NCI-H2196 treated with DMSO at 0.1 percent for 48 hours (cell line): Measurements from ENCODE around the gene PEX10.

Source experiments
- DNase-seq: peaks from one replicate; lab custom pipeline; 2025; ENCODE audit not compliant: unreplicated experiment; lab: John Stamatoyannopoulos, UW

The PEX10 gene

DNA sequence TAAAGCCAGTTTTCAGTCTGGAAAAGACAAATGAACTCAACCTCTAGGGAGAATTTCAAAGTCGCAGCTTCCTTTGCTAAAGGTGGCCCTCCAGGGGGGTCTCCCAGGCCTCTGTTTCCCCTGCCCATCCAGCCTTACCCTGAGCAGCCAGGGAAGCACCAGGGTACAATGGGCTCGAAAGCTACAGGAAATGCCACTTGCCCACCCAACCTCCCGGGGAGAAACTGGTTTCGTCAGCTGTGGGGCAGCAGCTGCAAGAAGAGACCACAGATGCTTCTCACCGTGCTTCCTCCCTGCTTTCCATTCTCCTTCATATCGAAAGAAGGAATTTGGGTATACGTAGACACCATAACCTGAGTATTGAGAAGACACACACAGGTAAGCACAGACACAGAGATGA is 22.7 kb downstream of the PEX10 start:
- no peak for DNase-seq

- no peak for DNase-seq
Observed at GRCh38 chr1:2388004-2388913, 24.1 kb downstream of the PEX10 start.

GRCh38 chr1:2386636-2387611 is 25.4 kb downstream of the PEX10 start:
- no peak for DNase-seq

DNA sequence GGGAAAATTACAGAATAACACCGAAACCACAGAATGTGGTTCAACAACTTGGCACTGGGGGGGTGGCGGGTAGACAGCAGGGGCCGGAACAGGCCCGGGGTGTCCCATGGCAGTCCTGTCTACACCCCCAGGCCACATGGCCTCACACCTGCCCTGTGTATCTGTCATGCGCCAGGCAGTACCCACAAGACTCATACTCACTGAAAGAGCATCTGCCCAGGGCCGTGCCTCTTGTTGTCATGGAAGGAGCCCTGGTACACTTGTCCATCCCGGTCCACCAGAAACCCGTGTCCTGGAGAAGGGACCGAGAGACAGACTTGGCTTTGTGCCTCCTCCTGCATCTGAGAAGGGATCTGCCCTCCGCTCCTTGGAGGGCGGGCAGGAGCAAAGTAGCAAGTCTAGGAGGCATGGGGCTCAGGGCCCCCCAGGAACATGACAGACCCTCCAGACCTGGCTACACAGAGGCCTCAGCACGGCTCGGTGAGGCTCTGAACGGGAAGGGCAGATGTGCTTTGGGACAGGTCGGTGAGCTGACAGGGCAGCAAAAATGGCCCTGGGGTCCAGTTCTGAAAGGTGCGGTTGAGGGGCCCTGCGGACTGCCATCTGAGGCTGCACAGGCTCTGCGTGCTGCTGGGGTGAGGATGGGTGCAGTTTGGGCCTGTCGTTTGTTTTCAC is 26.6 kb downstream of the PEX10 start:
- no peak for DNase-seq

- DNase-seq, result no peak
Observed at GRCh38 chr1:2384941-2385481, 27.4 kb downstream of the PEX10 start.

- no peak for DNase-seq
Observed at GRCh38 chr1:2384130-2384860, 28.1 kb downstream of the PEX10 start.

DNA sequence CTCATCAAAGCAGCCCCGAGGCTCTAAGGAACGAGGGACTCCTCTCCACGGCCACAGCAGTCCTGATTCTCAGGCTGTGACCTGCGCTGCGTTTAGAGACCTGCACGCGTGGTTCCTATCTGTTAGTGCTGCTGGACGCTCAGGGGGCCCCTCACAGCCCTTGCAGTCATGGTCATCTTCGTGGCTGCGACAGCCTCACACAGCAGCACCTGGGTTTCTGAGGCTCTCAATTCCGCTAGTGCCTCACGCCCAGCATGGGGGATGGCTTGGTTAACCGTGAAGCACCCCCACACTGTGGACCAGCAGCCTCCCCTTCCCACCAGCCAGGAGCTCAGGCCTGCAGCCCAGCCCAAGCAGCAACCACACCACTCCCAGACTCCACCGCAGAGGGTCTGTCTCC is 28.8 kb downstream of the PEX10 start:
- DNase-seq, result no peak

DNA sequence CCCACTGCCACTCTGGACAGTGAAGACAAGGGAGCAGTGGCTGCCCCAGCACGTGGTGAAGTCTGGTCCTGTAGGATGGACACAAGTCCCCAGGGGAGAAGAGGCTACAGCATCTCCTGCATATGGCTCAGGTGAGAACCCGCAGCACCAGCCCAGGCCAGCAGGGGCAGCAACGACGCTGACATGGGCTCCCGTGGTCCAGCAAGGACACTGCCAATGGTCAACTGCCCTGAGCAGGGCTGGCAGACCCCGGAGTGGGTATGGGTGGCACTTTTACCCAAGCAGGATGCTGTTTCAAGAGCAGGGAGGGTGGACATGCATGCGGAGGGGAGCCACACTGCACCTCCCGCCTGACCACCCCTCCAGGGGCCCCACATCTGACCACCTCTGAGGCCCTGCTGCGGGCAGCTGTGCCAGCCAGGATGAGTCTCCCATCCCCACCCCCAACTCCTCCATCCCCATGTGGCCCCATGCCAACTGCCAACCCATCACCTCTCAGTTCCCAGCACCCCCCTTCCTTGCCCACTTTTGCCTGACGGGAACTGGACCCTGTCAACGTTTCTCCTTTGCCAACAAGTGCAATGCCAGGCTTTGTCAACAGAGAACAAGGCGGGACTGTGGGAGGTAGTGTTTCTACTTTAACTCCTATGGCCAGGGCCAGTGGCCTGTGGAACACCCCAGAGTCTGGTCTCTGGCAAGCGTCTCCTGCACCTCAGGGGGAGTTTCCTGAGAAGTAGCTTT is 29.6 kb downstream of the PEX10 start:
- no peak for DNase-seq

GRCh38 chr1:2381741-2382620 is 30.4 kb downstream of the PEX10 start:
- DNase-seq, result no peak

DNA sequence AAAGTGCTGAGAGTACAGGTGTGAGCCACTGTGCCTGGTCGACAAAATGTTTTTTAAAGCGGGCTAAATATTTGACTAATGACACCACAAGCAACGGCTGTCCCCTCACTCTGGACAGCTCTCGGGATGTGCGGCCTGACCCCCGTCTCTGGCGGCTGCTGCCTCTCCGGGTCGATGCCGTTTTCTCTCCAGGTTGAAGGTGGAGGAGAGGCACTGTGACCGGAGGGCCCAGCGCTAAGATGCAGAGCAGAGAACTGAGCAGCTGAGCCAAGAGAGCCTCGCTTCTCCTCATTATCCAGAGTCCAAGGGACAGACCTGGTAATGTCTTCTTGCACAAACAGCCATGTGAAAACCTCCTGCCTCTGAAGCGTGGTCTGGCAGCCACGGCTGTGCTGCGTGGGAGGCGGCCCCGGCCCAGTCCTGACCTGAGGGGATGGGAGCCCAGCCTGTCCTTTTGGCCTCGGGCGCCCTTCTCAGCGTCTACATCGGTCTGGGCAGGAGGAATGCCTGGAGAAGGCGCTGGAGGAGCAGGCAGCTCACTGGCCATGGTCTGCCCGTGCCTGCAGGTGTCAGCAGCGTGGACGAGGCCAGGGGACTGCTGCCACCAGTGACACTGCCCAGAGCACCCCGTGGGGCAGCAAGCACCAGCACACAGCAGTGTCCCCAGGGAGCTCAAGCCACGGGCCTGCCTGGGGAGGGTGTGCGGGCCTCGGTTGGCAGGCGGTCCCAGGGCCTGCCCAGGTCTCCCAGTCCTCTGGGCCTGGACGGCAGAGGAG is 31.4 kb downstream of the PEX10 start:
- no peak for DNase-seq

DNA sequence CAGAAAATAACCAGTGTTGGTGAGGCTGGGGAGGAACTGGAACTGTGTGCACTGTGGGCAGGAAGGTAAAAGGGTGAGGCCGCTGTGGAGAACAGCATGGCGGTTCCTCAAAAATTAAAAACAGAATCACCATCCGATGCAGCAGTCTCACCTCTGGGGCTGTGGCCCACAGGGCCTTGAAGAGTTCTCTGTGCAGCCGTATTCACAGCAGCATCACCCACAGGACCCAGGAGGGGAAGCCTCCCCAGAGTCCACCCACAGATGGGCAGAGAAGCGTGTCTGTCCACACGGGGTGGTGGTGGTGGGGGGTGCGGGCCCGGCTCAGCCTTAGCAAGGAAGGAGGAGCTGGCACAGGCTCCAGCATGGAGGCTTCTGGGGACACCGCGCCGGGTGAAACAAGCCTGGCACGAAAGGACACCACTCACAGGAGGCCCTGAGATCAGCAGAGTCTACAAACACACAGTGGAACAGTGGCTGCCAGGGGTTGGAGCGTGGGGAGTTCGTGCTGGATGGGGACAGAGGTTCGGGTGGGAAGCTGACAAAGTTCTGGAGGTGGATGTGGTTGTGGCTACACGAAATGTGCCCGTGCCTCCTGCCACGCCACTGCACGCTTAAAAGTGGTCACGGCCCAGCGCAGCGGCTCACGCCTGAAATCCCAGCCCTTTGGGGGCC is 32.5 kb downstream of the PEX10 start:
- no peak for DNase-seq

GRCh38 chr1:2378956-2379732 is 33.2 kb downstream of the PEX10 start:
- no peak for DNase-seq

DNA sequence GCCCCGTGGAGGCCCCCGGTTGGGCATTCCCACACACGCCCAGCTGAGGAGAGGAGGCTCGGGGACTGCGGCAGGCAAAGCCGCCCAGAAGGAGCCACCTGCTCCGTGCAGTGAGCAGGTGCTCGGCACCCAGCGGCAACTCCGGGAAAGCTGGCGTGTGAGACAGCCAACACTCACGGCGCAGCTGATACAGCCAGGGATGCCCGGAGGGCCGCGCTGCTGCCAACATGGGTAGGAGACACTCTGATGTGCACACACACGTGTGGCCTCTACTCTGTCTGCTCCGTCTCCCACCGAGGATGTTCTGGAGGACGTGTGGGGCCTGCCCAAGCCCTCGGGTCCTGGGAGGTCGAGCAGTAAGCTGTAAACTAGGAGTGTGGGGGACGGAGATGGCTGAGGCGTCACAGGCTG is 33.9 kb downstream of the PEX10 start:
- DNase-seq, result no peak

DNA sequence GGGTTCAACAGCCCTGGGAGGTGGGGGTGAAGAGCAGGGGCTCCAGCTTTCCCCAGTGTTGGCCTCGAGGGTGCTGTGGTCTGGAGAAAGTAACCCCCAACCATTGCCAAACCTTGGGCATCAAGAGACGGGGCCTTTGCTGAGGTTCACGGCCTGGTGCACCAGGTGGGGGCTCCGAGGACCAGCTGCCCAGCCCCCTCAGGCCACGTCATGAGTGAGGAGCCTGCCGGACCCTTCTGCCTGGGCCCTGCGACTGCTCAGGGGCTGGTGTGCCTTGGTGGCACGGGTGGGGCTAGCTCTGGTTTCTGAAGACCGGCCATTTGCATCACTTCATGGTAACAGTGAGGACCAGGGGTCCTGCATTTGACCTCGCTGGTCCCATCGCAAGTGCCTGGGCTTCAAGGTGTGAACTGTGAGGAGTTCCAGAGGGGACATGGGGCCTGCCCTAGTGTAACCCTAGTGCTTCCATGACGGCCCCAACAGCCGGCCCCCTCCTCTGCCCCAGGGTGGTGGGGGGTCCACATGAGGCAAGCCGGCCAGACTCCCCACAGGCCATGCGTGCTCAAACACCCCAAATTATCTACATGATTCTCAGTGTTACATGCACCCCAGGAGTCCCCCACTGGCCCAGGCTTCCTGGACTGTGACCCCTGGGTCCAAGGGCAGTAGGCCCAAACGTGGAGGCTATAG is 34.5 kb downstream of the PEX10 start:
- no peak for DNase-seq

DNA sequence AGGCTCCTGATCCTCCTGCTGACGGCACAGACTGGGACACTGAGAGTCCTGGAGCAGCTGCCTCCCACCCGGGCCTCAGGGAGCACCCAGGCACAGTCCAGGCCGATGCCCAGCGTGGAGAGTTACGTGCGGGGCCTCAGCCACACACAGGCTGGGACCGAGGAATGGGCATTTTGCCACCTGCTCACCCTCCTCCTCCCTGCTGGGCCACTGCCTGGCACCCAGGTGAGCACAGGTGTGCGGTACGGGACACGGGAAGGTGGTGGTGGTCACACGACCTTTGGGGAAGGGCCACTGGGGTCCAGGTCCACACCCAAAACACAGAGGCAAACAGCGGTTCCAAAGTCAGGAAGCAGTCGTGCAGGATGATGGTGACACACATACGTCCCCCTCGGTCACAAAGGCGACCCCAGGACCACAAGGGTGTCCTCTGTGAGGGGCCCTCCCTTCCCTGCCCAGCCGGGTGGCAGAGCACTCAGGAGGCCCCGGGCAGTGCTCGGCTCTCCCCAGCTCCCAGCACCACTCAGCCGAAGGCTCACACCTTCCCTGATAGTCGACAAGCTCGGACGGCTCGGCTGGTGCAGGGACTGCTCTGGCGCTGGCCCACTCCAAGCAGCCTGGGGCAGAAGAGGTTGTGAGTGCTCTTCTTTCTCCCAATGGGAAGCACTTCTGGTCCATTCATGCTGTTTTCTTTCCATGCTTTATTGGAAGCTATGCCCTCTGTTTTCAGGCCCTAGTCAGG is 35.3 kb downstream of the PEX10 start:
- no peak for DNase-seq
